HTR-8/SVneo (cell line): ENCODE data around the gene KIF6.
"Not testable (repeated sequence)": the region's sequence is repeated elsewhere in the genome, so short reads cannot be mapped to it uniquely, and the experiment has no call there.

Experiments used
- DNase-seq: peaks from one replicate; pipeline ENCODE4 v3.0.0; 2011; ENCODE audit warnings: low spot score, mixed read lengths; ENCODE audit not compliant: insufficient read length
- FAIRE-seq: peaks from 2 replicates; lab custom pipeline; 2011; peaks lifted over from hg19 to GRCh38; lab: Jason Lieb, UNC

The KIF6 gene

DNA sequence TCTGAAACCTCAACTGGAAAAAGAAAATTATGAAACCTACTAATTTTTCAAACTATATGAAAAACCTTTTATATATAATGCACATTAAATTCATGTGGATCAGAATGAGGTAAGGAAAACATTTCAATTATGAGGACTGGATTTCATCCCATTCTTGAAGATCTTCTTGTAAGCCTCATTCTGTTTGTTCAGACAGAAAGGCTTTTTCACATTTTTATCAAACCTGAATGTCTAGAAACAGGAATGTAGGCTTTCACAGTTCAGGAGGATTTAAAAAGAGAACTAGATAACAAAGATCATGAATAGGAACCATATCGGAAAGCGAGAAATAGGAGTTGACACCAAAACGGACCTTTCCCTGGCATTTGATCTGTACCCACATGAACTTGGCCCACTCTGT lies 210.2 kb downstream of the KIF6 start:
- no peak for FAIRE-seq

DNA sequence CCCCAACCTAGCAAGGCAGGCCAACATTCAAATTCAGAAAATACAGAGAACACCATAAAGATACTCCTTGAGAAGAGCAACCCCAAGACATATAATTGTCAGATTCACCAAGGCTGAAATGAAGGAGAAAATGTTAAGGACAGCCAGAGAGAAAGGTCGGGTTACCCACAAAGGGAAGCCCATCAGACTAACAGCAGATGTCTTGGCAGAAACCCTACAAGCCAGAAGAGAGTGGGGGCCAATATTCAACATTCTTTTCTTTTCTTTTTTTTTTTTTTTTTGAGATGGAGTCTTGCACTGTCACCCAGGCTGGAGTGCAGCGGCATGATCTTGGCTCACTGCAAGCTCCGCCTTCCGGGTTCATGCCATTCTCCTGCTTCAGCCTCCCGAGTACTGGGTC lies 215.4 kb downstream of the KIF6 start:
- FAIRE-seq, DNase-seq: not testable (repeated sequence)

More for the DNA sequence above, 210.2 kb downstream of the KIF6 start:
- no peak for DNase-seq

DNA sequence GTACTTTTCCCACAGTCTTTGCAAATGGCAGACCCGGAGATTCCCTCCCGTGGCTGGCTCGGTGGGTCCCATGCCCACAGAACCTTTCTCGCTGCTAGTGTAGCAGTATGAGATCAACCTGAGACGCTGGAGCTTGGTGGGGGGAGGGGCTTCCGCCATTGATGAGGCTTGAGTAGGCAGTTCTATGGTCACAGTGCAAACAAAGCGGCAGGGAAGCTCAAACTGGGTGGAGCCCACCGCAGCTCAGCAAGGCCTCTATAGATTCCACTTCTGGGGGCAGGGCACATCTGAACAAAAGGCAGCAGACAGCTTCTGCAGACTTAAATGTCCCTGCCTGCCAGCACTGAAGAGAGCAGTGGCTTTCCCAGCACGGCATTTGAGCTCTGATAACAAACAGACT lies 216.7 kb downstream of the KIF6 start:
- no peak for FAIRE-seq
- no peak for DNase-seq

DNA sequence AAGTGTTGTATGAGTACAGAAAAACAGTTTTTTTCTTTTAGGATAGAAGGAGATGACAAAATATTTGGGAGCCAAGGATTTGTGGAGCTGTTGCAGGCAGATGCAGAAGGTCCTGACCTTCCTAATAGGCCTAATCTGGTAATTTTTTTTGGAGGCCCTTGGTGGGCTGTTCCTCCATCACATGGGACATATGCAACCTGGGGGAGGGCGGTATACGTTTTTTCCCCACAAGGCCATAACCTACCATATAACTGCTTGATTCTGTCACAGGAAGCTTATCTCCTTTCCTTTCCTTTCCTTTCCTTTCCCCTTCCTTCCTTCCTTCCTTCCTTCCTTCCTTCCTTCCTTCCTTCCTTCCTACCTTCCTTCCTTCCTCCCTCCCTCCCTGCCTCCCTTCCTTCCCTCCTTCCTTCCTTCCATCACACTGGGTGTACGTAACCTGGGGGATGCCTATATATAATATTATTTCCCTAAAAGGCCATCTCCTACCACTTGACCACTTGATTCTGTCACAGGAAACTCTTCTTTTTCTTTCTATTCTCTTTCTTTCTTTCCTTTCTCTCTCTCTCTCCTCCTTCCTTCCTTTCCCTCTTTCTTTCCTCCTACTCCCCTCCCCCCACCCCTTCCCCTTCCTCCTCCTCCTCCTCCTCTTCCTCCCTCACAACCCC lies 217.7 kb downstream of the KIF6 start:
- DNase-seq (no peak), FAIRE-seq (no peak)

DNA sequence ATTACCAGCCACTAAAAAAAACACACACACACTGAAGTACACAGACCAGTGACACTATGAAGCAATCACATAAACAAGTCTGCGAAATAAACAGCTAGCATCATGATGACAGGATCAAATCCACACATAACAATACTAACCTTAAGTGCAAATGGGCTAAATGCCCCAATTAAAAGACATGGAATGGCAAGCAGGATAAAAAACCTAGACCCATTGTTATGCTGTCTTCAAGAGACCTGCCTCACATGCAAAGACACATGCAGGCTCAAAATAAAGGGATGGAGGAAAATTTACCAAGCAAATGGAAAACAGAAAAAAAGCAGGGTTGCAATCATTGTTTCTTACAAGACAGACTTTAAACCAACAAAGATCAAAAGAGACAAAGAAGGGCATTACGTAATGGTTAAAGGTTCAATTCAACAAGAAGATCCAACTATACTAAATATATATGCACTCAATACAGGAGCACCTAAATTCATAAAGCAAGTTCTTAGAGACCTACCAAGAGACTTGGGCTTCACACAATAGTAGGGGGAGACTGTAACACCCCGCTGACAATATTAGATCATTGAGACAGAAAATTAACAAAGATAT lies 222.7 kb downstream of the KIF6 start:
- not testable (repeated sequence) for DNase-seq, FAIRE-seq

DNA sequence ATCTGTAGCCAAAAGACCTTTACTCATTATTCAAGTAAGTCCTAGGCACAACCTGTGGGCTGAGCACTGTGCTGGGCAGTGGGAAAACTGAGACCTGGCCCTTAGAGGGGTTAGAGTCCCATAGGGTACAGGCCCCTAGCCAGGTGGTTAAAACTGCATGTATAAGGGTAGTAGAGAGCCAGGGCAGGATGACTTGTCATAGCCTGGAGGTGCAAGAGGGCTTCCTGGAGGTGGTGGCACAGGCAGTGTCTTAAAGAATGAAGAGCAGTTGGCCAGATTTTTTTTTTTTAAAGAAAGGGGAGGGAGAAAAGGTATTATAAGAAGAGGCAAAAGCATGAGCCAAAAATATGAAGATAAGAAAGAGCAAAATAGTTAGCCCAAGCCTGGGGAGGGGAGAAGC lies 226.2 kb downstream of the KIF6 start:
- FAIRE-seq = no peak
- no peak for DNase-seq

DNA sequence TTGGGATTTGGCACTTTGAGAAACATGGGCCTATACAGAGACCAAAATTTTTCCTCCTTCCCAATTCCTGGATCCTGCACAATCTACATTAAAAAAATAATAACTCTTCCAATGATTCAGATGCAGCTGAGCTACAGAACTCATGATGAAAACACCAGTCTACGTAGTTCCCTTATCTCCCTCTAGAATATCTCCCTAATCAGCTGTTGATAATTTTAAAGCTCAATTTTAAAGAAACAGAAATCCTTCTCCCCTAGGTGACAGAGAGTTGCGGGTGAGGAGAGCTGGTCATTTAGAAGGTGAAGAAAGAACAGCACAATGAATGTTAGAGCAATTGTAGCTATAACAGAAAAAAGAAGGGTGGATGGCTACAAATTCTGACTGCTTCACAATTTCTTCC lies 227.1 kb downstream of the KIF6 start:
- FAIRE-seq = no peak

DNA sequence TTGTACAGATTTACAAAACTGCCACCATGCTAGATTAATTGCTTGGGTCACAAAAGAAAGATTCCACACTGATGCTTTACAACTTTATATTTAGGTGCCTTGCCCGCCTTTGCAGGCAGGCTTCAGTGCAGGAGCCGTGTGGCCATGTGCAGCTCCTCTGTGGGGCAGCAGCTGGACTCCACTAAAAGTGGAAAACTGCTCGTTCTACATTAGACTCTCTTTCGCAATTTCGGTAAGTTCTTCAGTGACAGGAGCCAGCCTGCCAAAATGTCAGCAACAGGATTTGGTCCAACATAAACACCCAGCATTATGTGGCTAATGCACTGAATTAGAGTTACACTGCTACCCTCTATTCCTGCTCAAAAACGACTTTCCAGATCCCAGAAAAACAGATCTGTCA lies 228.3 kb downstream of the KIF6 start:
- no peak for FAIRE-seq
- DNase-seq = no peak

More for the DNA sequence above, 227.1 kb downstream of the KIF6 start:
- no peak for DNase-seq

DNA sequence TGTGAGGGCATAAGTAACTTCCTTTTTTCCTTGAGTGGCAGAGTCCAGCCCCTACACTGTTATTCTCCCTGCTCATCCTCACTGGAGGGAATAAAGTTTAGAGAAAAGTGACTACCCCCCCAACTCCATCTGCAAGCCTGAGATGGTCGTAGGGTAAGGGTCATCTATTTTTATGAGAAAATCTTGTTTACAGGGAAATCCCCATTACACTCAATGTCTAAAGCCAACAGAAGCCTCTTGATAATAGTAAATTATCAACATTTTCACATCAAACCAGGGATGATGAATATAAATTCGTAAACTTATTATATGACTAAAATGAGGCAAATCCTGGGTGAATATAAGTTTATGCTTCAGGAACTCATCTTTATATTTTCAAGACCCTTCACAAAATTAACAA lies 228.8 kb downstream of the KIF6 start:
- DNase-seq (no peak), FAIRE-seq (no peak)

DNA sequence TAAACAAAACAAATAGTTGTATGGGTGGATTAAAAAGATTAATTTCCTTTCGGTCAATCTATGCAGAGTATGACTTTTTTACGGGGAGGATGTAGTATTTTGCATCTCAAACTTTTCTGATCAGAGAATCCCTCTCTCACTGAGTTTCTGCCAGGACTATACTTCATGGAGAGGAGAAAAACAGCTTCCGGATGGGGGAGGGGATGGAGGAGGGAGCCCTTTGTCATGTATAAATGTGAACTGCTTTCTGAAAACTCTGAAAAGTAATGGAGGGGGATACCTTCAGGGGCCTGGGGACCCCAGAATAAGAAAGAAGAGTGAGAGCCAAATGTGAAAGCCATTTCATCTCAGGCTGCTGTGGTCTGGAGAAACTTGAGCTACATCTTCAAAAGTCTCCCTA lies 229.6 kb downstream of the KIF6 start:
- DNase-seq = no peak
- no peak for FAIRE-seq

DNA sequence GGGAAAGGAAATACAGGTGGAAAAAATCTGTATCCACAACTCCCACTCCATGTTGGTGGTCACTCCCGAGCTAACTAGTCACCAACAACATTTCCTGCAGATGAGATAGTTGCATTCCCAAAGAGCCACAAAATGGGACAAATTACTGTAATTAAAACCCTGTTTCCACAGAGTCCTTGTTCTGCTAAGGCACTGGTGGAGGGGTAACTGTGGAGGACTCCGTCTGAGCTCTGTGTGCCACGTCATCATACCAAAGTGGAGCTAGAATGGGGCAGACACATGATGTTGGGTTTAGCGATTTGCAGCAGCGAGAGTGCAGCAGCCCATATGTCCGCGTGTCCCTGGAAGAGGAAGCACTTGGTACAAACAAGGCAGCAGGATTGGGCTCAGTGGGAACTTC lies 230.2 kb downstream of the KIF6 start:
- DNase-seq = no peak
- FAIRE-seq = no peak

DNA sequence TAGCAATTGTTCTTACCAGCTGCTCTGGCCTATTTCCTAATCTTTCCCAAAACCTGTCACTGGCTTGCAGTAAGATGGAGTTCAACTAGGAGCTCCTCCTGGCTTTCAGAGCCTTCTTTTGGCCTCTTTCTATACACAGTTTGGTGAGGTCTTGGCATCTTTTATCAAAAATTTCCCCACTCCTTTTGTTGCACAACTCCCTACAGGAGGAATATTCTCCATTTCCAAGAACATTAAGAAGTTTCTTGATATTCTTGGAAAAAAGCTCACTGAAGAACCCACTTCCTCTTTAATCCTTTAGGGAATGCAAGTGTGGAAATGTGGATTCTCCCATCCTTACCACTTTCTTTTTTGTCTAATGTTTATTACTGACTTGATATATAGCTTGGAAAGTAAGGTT lies 231.4 kb downstream of the KIF6 start:
- no peak for FAIRE-seq
- no peak for DNase-seq

DNA sequence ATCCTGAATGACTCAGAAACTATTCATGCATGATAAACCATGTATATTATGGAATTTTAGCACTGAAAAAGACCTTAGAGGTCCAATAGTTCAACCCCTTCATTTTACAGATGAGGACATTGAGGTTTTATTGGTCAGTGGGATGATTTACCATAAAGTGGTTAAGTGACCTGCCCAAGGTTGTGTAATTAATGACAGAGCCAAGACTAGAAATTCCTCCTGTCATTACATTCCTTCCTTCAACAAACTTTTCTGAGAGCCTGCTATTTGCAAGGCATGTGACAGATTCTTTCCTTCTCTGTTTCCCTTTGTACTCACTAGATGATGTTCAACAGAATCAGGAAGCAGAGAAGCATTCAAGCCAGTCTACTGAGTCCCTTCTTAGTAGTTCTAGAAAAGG lies 232.0 kb downstream of the KIF6 start:
- no peak for DNase-seq
- FAIRE-seq = no peak

DNA sequence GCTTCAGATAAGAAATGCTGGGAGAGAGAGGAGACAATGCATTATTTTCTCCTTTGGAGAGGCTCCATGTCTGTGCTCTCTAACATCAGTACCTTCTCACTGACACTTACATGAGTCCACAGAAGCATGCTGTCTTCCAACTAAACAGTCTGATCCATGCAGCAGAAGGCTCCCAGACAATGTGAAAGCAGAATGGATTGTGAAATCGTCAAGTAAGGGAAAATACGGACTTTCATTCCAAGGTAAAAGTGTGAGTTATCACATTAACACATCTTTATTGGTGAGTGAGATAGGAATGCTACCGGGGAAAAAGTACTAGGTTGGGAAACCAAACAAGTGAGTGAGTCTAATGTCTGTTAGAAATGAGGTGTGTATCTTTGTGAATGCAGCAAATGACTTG lies 235.1 kb downstream of the KIF6 start:
- no peak for FAIRE-seq

DNA sequence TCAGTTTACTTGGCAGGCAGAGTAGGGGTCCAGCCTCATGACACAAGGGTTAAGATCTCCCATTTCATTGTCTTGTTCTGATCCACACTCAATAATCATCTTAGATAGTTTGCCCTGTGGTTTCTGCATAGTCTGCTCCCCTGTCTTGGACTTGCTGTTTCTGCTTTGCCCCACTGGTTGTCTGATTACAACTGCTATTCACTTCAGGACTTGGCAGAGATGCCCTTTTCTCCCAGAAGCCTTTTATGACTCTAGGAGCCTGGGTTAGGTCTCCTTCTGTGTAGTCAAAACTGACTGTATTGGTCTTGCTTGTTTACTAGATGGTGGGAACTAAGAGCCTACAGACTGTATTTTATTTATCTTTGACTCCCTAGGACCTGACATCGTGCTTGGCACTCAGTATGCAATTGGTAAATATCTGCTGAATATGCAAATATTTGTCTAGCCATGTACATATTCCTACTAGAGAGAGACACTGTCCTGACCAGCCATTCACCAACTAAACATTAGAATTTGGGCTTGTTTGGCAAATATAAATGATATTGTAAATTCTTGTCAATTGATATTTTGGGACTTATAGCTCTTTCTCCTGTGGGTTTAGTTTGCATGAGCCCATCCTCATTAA lies 236.8 kb downstream of the KIF6 start:
- DNase-seq (no peak), FAIRE-seq (no peak)

More for the DNA sequence above, 235.1 kb downstream of the KIF6 start:
- no peak for DNase-seq

DNA sequence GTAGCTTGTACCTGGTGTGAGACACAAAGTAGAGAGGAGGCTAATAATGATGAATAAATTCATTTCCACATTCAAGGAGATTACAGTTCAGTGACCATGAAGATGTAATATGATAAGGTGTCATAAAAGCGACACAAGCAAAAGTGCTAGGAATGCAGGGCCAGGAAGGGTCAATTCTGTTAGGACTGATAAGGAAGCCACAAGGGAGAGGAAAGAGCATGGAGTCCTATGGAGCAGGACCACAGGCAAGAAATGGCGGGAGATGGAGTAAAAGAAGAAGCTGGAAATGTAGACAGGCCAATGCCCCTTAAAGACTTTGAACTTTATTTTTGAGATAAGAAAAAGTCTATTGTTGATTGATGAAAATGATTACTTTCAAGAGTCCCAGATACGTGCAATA lies 240.9 kb downstream of the KIF6 start:
- FAIRE-seq (no peak), DNase-seq (no peak)

DNA sequence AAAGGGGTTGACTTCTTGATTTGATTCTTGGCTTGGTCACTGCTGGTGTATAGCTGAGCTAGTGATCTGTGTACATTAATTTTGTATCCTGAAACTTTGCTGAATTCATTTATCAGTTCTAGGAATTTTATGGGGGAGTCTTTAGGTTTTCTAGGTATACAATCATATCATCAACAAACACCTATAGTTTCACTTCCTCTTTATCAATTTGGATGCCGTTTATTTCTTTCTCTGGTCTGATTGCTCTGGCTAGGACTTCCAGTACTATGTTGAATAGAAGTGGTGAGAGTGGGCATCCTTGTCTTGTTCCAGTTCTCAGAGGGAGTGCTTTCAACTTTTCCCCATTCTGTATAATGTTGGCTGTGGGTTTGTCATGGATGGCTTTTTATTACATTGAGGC lies 245.4 kb downstream of the KIF6 start:
- not testable (repeated sequence) for DNase-seq, FAIRE-seq

DNA sequence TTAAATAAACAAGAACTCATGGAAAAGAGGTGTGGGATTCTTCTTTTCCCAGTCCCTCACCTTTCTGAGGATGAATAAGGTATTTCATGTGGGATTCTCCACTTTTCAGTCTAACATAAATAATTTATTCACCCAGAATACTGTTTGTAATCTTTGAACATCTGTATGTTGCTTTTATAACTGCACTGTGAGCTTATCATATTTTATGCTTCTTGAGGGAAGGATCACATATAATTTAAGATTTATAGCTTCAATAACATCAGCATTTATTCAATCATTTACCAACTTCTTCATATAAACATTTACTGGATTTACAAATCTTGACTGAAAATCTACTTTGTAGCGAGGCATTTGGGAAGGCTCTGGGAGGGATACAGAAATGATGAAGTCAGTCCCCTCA lies 248.5 kb downstream of the KIF6 start:
- FAIRE-seq = no peak
- DNase-seq = no peak

DNA sequence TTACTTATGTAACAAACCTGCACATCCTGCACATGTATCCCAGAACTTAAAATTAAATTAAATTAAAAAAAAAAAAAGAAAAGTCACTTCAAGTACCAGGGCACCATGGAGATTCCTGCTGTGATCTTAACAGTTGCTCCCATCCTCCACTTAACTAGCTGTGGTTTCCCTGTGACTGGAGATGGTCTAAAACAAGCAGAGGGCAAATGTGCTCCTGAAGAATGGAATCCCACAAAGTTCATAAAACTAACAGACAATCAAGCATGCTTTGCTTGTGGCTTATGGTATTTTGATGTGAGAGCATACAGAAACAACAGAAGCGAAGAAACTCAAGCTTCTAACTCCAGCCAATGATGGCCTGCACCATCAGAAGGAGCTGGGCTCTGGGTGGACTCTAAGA lies 249.1 kb downstream of the KIF6 start:
- DNase-seq = no peak
- no peak for FAIRE-seq

DNA sequence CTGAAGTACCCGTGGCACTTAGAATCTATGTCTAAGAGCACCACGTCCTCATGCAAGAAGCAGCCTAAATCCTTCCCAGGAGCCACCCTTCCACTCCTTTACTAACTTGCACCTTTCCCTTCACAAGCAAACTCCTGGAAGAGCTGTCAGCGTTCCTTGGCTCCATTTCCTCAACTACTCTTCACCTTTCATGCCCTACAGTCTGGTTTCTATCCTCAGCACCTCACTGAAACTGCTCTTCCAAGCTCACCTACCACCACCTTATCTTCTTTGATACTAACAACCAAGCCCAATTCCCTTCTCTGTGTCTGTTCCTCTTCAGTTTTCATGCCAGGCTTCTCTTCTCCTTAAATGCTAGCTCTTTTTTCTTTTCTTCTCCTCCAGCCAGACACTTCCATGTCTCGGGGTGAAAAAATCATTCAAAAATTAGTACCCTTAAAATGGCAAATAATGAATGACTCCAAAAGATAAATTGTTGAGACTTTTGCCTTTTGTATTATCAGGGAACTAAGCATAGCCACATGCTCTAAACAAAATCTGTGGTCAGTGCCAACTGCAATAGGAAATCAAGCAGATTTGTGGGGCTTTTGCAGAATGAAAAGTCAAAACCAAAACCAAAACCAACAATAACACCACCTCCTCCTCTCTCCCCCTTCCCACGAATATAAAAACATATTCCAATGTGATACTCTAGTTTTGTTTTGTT lies 253.1 kb downstream of the KIF6 start:
- FAIRE-seq (no peak), DNase-seq (no peak)

DNA sequence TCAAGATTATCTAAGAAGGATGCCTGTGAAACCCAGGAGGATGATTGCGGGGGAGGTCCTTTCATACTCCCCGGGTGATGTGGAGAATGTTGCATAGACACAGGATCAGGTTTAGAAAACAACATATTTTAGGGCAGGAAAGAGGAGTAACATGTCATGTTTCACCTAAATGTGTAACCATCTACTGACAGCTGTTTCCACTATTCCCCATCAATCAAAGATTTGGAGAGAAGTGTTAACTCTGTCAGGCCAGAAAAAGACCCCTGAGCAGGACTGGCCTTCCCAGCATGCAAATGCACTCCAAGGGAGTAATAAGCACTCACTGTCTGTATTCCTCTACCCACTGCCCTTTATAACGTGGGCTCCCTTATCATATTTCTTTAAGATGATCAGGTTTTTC lies 254.7 kb downstream of the KIF6 start:
- FAIRE-seq (no peak), DNase-seq (no peak)
